DOHH2 (cell line): ENCODE results near the gene VSTM2B.
A peak's percentile ranks its signal among the peaks of the same experiment; 100 is the strongest.

ENCODE experiments used
- H3F3A ChIP-seq: fragments of 200-600 bp; sonication (generic), shearing (Covaris generic); 2 replicates; pipeline ENCODE4 v1.6.0; 2016; ENCODE audit warnings: antibody characterized with exemption, mild to moderate bottlenecking; ENCODE audit not compliant: control insufficient read depth, insufficient read depth
- H3K27ac ChIP-seq: fragments of 200-600 bp; sonication (generic); 2 replicates; pipeline ENCODE4 v1.5.1; 2014; ENCODE audit warnings: low read depth, mild to moderate bottlenecking, low read length, moderate library complexity
- H3K27me3 ChIP-seq: fragments of 200-600 bp; sonication (generic); 2 replicates; pipeline ENCODE4 v1.6.1; 2014; ENCODE audit warnings: mild to moderate bottlenecking, low read length, mixed read lengths; ENCODE audit not compliant: control insufficient read depth
- H3K36me3 ChIP-seq: fragments of 200-600 bp; sonication (generic); 2 replicates; pipeline ENCODE4 v1.6.1; 2014; ENCODE audit warnings: mild to moderate bottlenecking, low read length, moderate library complexity, mixed read lengths; ENCODE audit not compliant: control insufficient read depth
- H3K4me1 ChIP-seq: fragments of 200-600 bp; sonication (generic); 2 replicates; pipeline ENCODE4 v1.6.1; 2014; ENCODE audit warnings: mild to moderate bottlenecking, low read length, mixed read lengths; ENCODE audit not compliant: control insufficient read depth
- H3K4me2 ChIP-seq: fragments of 200-600 bp; sonication (generic); 2 replicates; pipeline ENCODE4 v1.6.0; 2014; ENCODE audit warnings: mild to moderate bottlenecking, low read length, moderate library complexity
- H3K4me3 ChIP-seq: fragments of 200-600 bp; sonication (generic); 2 replicates; pipeline ENCODE4 v1.5.1; 2014; ENCODE audit warnings: mild to moderate bottlenecking, low read length, mixed read lengths
- H3K79me2 ChIP-seq: fragments of 200-600 bp; sonication (generic); 2 replicates; pipeline ENCODE4 v1.6.1; 2014; ENCODE audit warnings: mild to moderate bottlenecking, low read length, mixed read lengths; ENCODE audit not compliant: control insufficient read depth
- H3K9me2 ChIP-seq: fragments of 200-600 bp; sonication (generic); replicated peaks from 2 replicates; pipeline ENCODE4 v1.6.1; 2014; ENCODE audit warnings: mild to moderate bottlenecking, low read length, mixed read lengths; ENCODE audit not compliant: control insufficient read depth
- H3K9me3 ChIP-seq: fragments of 200-600 bp; sonication (generic); 2 replicates; pipeline ENCODE4 v1.6.1; 2014; ENCODE audit warnings: antibody characterized with exemption, low read length, mixed read lengths; ENCODE audit not compliant: control insufficient read depth, insufficient read depth
- H4K20me1 ChIP-seq: fragments of 200-600 bp; sonication (generic); 2 replicates; pipeline ENCODE4 v1.6.0; 2014; ENCODE audit warnings: low read depth, mild to moderate bottlenecking, antibody characterized with exemption, low read length, moderate library complexity; ENCODE audit not compliant: control insufficient read depth, insufficient read depth
- EZH2phosphoT487 ChIP-seq: fragments of 200-600 bp; sonication (generic); IDR thresholded peaks from 2 replicates; pipeline ENCODE4 v1.6.1; 2017; ENCODE audit warnings: borderline replicate concordance, mild to moderate bottlenecking, antibody characterized with exemption, low read length, moderate library complexity, mixed read lengths
- TF ChIP-seq, protein P1 (sequence below): fragments of 200-600 bp; sonication (generic); IDR thresholded peaks from one replicate; pipeline ENCODE4 v1.5.1; 2014; ENCODE audit warnings: antibody characterized with exemption, mild to moderate bottlenecking, low read depth, low read length; ENCODE audit not compliant: poor library complexity, severe bottlenecking

Gene VSTM2B

DNA sequence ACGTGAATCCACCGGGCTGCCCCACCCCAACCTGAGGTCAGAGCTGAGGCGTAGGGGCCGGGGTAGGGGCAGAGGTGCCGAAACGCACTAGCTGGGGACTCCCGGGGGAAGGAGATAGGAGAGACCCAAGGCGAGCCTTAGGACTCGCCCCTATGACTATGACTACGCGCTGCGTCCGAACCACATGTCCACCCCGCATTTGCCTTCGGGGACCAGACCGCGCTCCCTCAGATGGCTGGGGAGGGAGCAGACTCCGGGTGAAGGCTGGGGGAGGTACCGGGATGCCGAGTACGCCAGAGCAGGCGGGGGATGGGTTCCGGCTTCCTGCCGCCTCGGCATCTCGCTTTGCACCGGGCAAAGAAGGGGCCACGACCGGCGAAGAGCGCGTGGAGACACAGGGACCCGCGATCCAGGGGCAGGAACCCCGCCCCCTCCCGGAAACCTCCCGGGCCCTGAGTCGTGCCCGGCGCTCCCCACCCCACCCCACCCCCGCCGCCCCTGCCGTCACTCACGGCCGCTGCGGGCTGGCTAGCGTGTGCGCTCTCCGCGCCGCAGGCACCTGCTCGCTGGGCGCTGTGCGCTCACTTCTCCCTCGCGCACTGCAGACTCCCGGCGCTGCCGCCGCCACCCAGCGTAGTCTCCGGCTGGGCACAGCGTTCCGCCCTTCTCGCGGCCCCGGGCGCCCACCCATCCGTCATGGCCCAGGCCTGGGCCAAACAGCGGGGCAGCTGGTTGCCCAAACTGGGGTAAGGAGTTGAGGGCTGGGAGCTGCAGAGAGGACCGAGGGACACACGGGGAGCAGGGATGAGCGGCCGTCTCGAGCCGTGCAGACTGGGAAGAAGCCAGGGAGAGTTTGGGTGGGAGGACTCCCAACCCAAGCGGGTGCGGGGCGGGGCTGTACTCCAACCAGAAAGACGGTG is 622 bp upstream of the VSTM2B start:
- Histone ChIP-seq H3K9me2 (no peaks in the 10 kb centered on the region), H3K9me3 (no peaks in the 10 kb centered on the region), H3K36me3 (no peaks in the 10 kb centered on the region), H3K4me3 (no peak overlapping the region), H3K4me2 (no peak overlapping the region), H3K4me1 (no peaks in the 10 kb centered on the region), H3K27me3 (no peaks in the 10 kb centered on the region), H4K20me1 (no peaks in the 10 kb centered on the region), H3K27ac (no peak overlapping the region), H3K79me2 (no peaks in the 10 kb centered on the region), H3F3A (no peaks in the 10 kb centered on the region)
- TF ChIP-seq, protein P1, sequence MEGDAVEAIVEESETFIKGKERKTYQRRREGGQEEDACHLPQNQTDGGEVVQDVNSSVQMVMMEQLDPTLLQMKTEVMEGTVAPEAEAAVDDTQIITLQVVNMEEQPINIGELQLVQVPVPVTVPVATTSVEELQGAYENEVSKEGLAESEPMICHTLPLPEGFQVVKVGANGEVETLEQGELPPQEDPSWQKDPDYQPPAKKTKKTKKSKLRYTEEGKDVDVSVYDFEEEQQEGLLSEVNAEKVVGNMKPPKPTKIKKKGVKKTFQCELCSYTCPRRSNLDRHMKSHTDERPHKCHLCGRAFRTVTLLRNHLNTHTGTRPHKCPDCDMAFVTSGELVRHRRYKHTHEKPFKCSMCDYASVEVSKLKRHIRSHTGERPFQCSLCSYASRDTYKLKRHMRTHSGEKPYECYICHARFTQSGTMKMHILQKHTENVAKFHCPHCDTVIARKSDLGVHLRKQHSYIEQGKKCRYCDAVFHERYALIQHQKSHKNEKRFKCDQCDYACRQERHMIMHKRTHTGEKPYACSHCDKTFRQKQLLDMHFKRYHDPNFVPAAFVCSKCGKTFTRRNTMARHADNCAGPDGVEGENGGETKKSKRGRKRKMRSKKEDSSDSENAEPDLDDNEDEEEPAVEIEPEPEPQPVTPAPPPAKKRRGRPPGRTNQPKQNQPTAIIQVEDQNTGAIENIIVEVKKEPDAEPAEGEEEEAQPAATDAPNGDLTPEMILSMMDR, result no peak
- no peak for TF ChIP-seq EZH2phosphoT487

DNA sequence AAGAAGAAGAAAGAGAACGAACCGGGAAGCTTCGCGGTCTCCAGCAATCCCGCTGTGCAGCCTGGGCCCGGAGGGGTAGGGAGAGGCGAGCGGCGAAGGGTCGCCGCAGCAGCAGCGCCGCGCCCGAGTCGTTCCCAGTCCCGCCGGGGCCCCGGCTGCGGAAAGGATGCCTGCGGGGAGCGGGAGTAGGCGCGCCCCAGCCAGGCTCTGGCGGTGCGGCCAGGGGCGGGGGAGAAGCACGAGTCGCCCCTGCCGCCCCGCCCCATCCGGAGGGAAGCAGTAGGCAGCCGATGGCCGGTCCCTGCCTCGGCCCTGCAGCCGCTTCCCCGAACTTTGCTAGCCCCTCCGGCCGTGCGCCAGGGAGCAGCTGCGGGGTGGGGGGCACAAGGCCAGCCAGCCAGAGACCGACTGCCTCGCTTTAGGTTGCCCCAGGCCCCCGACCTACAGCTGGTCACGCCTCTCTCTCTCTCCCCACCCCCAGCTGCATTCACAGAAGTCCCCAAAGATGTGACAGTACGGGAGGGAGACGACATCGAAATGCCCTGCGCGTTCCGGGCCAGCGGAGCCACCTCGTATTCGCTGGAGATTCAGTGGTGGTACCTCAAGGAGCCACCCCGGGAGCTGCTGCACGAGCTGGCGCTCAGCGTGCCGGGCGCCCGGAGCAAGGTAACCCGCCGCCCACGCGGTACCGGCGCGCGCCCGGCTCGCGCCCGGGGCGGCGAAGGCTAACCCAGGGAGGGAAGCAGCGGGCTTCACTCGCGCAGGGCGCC is 1.1 kb downstream of the VSTM2B start:
- no peaks in the 10 kb centered on the region for H3K27me3 ChIP-seq
- no peak overlapping the region for H3K4me3 ChIP-seq
- H4K20me1 ChIP-seq, result no peaks in the 10 kb centered on the region
- H3K27ac ChIP-seq, result no peak overlapping the region
- H3K36me3 ChIP-seq, result no peaks in the 10 kb centered on the region
- no peaks in the 10 kb centered on the region for H3K79me2 ChIP-seq
- no peak for TF ChIP-seq EZH2phosphoT487
- TF ChIP-seq, protein P1, result no peak
- no peaks in the 10 kb centered on the region for H3K9me2 ChIP-seq
- H3F3A ChIP-seq, result no peaks in the 10 kb centered on the region
- no peaks in the 10 kb centered on the region for H3K4me1 ChIP-seq
- no peaks in the 10 kb centered on the region for H3K9me3 ChIP-seq
- H3K4me2 ChIP-seq, result no peak overlapping the region

DNA sequence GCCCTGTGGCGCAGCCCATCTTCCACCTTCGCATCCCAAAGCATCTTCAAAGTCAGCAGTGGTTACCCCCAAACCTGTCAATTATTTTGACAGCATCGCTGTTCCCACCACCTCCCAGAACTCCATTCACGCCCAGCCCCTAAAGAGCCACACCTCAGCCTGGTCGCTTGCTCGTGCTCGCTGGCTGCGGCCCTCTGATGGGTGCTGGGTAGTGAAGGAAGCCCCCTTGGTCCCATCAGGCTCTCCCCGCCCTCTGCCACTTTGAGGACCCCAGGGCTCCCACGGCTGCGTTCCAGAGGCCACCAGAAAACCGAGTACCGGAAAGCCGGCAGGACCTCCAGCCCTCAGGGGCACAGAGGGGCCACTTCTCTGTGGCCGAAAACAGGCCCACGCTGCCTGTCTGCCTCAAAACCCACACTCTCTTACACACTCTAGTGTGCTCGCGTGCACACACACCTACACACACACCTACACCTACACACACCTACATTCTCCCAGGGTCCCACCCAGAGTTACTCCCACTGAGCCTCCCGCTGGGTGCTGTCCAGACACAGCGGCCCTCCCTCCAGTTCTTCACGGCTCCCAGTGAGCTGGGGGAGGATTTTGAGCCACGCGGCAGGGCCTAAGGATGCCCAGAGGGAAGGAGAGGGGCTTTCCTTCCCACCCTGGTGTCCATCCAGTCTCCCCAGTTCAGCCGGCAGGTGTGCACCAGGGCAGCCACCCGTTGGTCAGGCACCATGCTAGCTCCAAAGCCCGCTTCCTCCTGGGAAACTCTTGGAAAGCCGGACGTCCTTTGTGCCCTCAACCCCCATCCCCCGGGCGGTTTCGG is 1.9 kb downstream of the VSTM2B start:
- Histone ChIP-seq H3K4me3 (no peak overlapping the region), H3K4me2 (peak overlapping the region; percentile 14; the same call in 1 of the 2 replicates)

More for the DNA sequence above, 1.9 kb downstream of the VSTM2B start:
- H3K4me1 ChIP-seq, result no peaks in the 10 kb centered on the region
- H3F3A ChIP-seq, result no peaks in the 10 kb centered on the region
- no peak for TF ChIP-seq EZH2phosphoT487
- TF ChIP-seq, protein P1, result no peak
- H3K79me2 ChIP-seq, result no peaks in the 10 kb centered on the region
- no peaks in the 10 kb centered on the region for H3K9me2 ChIP-seq
- no peaks in the 10 kb centered on the region for H4K20me1 ChIP-seq
- H3K36me3 ChIP-seq, result no peaks in the 10 kb centered on the region
- H3K27ac ChIP-seq, result no peak overlapping the region
- no peaks in the 10 kb centered on the region for H3K9me3 ChIP-seq
- H3K27me3 ChIP-seq, result no peaks in the 10 kb centered on the region
